ENCODE measurements around the gene PNMT. TPM values are rescaled to one million over a fixed set of nuclear protein-coding genes. Genes with fewer than 3 reads are reported as not detected.

Gene PNMT
- total RNA-seq, 1 donor from 2014 or later = 3.9 TPM

DNA sequence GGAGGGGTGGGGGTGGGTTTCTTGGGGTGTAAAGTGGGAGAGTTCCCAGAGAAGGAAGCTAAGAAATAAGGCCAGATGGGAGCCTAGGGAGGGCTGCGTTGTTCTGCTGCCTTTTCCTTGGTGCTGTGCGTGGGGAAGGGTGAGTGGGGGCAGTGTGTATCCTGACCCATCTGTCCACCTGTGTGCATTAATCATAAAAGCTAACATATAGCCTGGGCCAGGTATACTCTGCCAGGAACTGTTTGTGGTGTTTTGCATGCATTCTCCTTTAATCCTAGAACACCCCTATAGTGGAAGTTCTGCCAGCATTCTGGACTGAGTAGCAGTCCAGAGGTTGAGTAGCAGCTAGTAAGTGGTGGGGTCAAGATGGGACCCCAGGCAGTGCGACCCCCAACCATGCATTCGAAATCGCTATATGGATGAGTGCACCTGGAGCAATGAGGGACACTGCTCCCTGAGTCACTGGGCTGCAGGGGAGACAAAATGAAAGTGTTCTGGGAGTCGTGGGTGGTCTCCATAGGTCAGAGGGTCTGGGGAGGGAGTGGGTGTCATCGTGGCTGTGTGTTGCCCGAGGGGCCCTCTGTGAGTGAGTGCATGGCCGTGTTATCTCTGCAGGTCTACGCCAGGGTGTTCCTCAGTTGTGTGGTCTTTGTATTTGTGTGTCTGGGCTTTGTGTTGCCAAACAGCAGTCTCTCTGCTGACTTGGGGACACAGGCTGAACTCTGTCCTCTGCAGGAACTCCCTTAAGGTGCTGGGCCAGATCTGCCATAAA lies 32.9 kb downstream of the PNMT start:
- intact Hi-C loops (cut with DNase I) = no loop called here
- Histone ChIP-seq H3K4me3 (peak overlapping the region; percentile 86), H3K9me3 (no peaks in the 10 kb centered on the region), H3K27ac (peak overlapping the region; percentile 88), H3K4me1 (peaks cover 55% of the 10 kb centered on the region), H3K36me3 (no peaks in the 10 kb centered on the region), H3K27me3 (ENCODE audit: low read depth) (peaks cover 12% of the 10 kb centered on the region)
- no peak for DNase-seq
- no peak for ATAC-seq
- TF ChIP-seq, protein P1, sequence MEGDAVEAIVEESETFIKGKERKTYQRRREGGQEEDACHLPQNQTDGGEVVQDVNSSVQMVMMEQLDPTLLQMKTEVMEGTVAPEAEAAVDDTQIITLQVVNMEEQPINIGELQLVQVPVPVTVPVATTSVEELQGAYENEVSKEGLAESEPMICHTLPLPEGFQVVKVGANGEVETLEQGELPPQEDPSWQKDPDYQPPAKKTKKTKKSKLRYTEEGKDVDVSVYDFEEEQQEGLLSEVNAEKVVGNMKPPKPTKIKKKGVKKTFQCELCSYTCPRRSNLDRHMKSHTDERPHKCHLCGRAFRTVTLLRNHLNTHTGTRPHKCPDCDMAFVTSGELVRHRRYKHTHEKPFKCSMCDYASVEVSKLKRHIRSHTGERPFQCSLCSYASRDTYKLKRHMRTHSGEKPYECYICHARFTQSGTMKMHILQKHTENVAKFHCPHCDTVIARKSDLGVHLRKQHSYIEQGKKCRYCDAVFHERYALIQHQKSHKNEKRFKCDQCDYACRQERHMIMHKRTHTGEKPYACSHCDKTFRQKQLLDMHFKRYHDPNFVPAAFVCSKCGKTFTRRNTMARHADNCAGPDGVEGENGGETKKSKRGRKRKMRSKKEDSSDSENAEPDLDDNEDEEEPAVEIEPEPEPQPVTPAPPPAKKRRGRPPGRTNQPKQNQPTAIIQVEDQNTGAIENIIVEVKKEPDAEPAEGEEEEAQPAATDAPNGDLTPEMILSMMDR (IDR thresholded peaks at IDR 0.05) = no peak

DNA sequence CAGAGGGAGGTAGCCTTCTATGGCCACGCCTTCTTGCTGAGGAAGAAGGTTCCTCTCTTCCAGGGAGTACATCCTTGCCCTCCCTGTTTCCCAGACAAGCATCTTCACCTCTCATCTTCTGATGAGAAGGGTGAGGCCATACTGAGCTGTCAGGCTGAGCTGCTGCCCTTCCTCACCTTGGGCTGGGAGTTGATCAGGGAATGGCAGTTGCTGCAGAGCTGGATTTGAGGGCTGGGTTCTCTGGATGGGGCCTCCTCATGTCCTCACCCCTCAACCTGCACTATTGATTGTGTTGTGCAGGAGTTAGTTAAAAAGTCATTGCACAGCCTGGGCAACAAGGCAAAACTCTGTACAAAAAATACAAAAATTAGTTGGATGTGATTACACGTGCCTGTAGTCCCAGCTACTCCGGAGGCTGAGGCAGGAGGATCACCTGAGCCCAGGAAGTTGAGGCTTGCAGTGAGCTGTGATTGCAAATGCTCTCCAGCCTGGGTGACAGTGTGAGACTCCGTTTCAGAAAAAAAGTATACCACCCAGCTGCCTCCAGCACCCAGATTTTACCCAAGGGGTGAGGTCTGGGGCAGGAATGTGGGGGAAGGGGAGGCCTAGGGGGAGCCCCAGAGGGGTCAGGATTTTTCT lies 33.6 kb downstream of the PNMT start:
- Histone ChIP-seq H3K27me3 (ENCODE audit: low read depth) (peaks cover 12% of the 10 kb centered on the region), H3K4me3 (peak overlapping the region; percentile 86), H3K36me3 (peaks cover 3% of the 10 kb centered on the region), H3K9me3 (no peaks in the 10 kb centered on the region), H3K27ac (no peak overlapping the region), H3K4me1 (peaks cover 62% of the 10 kb centered on the region)
- intact Hi-C loops (cut with DNase I) = no loop called here
- no peak for DNase-seq
- no peak for ATAC-seq
- TF ChIP-seq, protein P1 (IDR thresholded peaks at IDR 0.05) = no peak

DNA sequence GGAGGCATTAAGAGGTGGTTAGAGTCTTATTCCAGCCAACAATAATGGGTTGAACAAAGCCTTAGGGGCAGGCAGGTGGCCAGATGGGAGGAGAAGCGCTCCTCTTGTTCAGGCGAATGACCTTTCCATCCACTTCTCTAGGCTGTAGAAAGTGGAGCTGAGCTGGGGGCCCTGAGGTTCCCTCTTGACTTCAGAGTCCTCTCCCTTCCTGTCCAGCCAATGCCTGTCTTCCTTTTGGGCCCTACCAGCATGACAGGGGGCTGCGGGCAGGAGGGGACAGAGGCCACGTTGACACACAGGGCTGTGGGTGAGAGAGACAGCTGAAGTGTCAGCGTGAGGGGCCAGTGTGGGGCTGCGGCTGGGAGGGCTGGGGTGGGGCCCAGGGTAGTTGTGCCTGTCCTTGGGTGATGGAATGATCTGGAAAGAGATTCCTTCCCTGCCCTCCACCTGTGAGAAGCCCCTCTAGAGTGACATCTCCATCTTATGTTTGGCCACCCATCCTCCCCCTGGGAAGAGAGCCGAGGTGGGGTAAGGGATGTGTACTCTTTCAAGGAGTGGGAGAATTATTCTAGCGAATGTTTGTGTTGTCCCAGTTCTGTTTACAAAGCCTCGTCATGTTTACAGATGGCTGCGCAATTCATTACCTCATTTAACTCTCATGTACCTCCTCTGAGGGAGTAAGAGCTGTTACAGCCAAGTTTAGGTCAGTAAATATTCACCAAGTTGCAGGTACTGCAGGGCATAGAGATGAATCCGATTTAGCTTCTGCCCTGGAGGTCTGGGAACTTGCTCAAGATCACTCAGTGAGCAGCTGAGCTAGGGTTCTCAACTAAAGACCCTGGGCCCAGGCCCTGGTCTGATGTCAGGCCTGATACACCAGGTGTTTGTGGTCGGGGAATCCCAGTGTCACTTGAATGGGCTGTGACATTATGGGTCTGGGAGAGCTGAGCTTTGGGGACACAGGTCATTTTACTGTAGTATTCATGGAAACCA lies 34.9 kb downstream of the PNMT start:
- Histone ChIP-seq H3K36me3 (peaks cover 16% of the 10 kb centered on the region), H3K27ac (no peak overlapping the region), H3K4me3 (no peak overlapping the region), H3K27me3 (ENCODE audit: low read depth) (peaks cover 12% of the 10 kb centered on the region), H3K9me3 (no peaks in the 10 kb centered on the region), H3K4me1 (peaks cover 70% of the 10 kb centered on the region)
- intact Hi-C loops (cut with DNase I) = no loop called here
- ATAC-seq (peak in 1 of 2 donors; percentile 18), DNase-seq (no peak)
- TF ChIP-seq, protein P1 (IDR thresholded peaks at IDR 0.05) = no peak

DNA sequence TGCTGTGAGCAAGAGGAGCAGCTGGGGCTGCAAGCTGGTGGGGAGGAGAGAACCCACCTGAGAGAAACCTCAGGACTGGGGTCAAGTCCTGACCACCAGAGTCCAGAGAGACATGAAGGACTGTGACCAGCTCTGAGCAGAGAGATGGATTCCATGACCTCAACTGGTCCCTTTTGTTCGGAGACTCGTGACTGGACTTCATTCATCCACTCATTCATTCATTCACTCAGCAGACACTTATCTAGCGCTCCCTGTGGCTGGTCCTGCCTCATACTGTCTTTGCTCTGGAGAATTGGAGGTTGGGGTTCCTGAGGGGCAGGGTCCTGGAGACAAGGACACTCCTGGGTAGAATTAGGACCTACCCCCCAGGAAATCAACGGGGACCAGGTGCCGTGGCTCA lies 35.7 kb downstream of the PNMT start:
- Histone ChIP-seq H3K4me3 (no peak overlapping the region), H3K36me3 (peaks cover 23% of the 10 kb centered on the region), H3K4me1 (peaks cover 70% of the 10 kb centered on the region), H3K27ac (no peak overlapping the region), H3K9me3 (no peaks in the 10 kb centered on the region), H3K27me3 (ENCODE audit: low read depth) (peaks cover 12% of the 10 kb centered on the region)
- ATAC-seq = no peak
- intact Hi-C loops (cut with DNase I) = no loop called here
- no peak for DNase-seq
- TF ChIP-seq, protein P1 (IDR thresholded peaks at IDR 0.05) = no peak
